HCT116 (cell line): ENCODE data around the gene SORCS2. TPM values are rescaled to one million over a fixed set of nuclear protein-coding genes. Genes with fewer than 3 reads are reported as not detected.

ENCODE experiments used
- ATAC-seq: fragments of 200-7000 bp; cut with Tn5 transposase; 2 replicates; pipeline ENCODE4 v1.9.1; 2020; ENCODE audit warnings: mild to moderate bottlenecking, moderate library complexity
- BruUV-seq: library from RNA; stranded (reverse); fragments of 400-500 nt; replicated peaks from 2 replicates; lab custom pipeline; 2021; lab: Mats Ljungman, UMichigan
- CTCF ChIA-PET: fragments of 300-600 bp; sonication (Branson Sonifier 250); formaldehyde crosslinking; loops from one replicate; lab custom pipeline; 2021; ENCODE audit warnings: antibody characterized with exemption; lab: Charles Lee
- POLR2A ChIA-PET: fragments of 300-600, 350-600 bp; sonication (Branson Sonifier 250); formaldehyde crosslinking; loops from one replicate; lab custom pipeline; 2021; ENCODE audit warnings: antibody characterized with exemption; lab: Charles Lee
- RAD21 ChIA-PET, 2 experiments: fragments of 300-600 bp; sonication (Branson Sonifier 250); formaldehyde crosslinking; loops; one replicate each; lab custom pipeline; 2023; ENCODE audit warnings: low total read pairs in 2 of 2; ENCODE audit not compliant: uncharacterized antibody in 2 of 2, unreplicated experiment in 2 of 2, low non-redundant PET in 1 of 2; lab: Charles Lee
- DNase-seq: peaks from one replicate; pipeline ENCODE4 v3.0.0-alpha.2; 2010; ENCODE audit warnings: low read depth, low spot score
- H2AFZ ChIP-seq: fragments of 200-600 bp; shearing (Covaris generic), sonication (generic); 2 replicates; pipeline ENCODE4 v1.6.1; 2017; ENCODE audit warnings: low read depth, mixed run types, mixed read lengths, antibody characterized with exemption, low read length; ENCODE audit not compliant: poor library complexity, severe bottlenecking
- H3K27ac ChIP-seq: 2 replicates; pipeline ENCODE4 v1.5.1; 2012; ENCODE audit warnings: low read depth, low read length
- H3K27me3 ChIP-seq: fragments of 200-600 bp; sonication (generic); 2 replicates; pipeline ENCODE4 v1.6.1; 2016; ENCODE audit warnings: mixed run types, low read length, mixed read lengths; ENCODE audit not compliant: insufficient read depth
- H3K36me3 ChIP-seq, 2 experiments: fragments of 200-500 bp in 1 of 2; fragments of 200-600 bp in 1 of 2; sonication (Bioruptor generic) in 1 of 2; sonication (generic) in 1 of 2; 2 replicates each; pipeline versions ENCODE4 v1.5.1 to v1.6.1; 2014 to 2016; ENCODE audit warnings: low read length in 2 of 2, inconsistent platforms in 1 of 2, mixed read lengths in 1 of 2, mixed run types in 1 of 2; ENCODE audit not compliant: insufficient read depth in 2 of 2, control insufficient read depth in 1 of 2
- H3K4me1 ChIP-seq, 2 experiments: fragments of 200-600 bp in 1 of 2; sonication (generic) in 1 of 2; 2 replicates each; pipeline versions ENCODE4 v1.5.1 to v1.6.1; 2012 to 2017; ENCODE audit warnings: low read length in 2 of 2, inconsistent platforms in 1 of 2, mild to moderate bottlenecking in 1 of 2, mixed read lengths in 1 of 2, mixed run types in 1 of 2, moderate library complexity in 1 of 2; ENCODE audit not compliant: insufficient read depth in 2 of 2, control insufficient read depth in 1 of 2
- H3K4me2 ChIP-seq: fragments of 200-600 bp; sonication (generic); 2 replicates; pipeline ENCODE4 v1.6.1; 2017; ENCODE audit warnings: mixed run types, low read length, mixed read lengths
- H3K4me3 ChIP-seq, 2 experiments: fragments of 200-600 bp in 1 of 2; sonication (generic) in 1 of 2; replicated peaks in 1 of 2; 2 replicates each; pipeline ENCODE4 v1.5.1; 2011 to 2016; ENCODE audit warnings: low read length in 2 of 2, control low read depth in 1 of 2, low read depth in 1 of 2, mild to moderate bottlenecking in 1 of 2, mixed read lengths in 1 of 2, mixed run types in 1 of 2
- H3K79me2 ChIP-seq: fragments of 200-600 bp; sonication (generic); 2 replicates; pipeline ENCODE4 v1.6.1; 2017; ENCODE audit warnings: mild to moderate bottlenecking, mixed run types, low read length, moderate library complexity, mixed read lengths; ENCODE audit not compliant: insufficient read depth
- H3K9ac ChIP-seq: fragments of 200-600 bp; sonication (generic); 2 replicates; pipeline ENCODE4 v1.6.1; 2016; ENCODE audit warnings: low read length, mixed read lengths
- H3K9me2 ChIP-seq: fragments of 200-600 bp; sonication (generic), shearing (Covaris generic); 2 replicates; pipeline ENCODE4 v1.6.1; 2017; ENCODE audit warnings: mixed run types, mild to moderate bottlenecking, moderate library complexity; ENCODE audit not compliant: insufficient read depth
- H3K9me3 ChIP-seq, 2 experiments: fragments of 200-500 bp in 1 of 2; fragments of 200-600 bp in 1 of 2; sonication (Bioruptor generic) in 1 of 2; sonication (generic) in 1 of 2; 2 replicates each; pipeline ENCODE4 v1.6.1; 2014 to 2017; ENCODE audit warnings: low read length in 2 of 2, mixed read lengths in 2 of 2, inconsistent platforms in 1 of 2, low read depth in 1 of 2, mild to moderate bottlenecking in 1 of 2, mixed run types in 1 of 2, moderate library complexity in 1 of 2; ENCODE audit not compliant: control insufficient read depth in 1 of 2, insufficient read depth in 1 of 2
- H4K20me1 ChIP-seq: fragments of 200-600 bp; sonication (generic), shearing (Covaris generic); 2 replicates; pipeline ENCODE4 v1.6.1; 2017; ENCODE audit warnings: mixed run types, mild to moderate bottlenecking, moderate library complexity; ENCODE audit not compliant: insufficient read depth
- ATF3 ChIP-seq: IDR thresholded peaks from 2 replicates; pipeline ENCODE4 v1.6.1; 2012
- CBX3 ChIP-seq: IDR thresholded peaks from 2 replicates; pipeline ENCODE4 v1.6.1; 2012; ENCODE audit warnings: low read depth
- CEBPB ChIP-seq: IDR thresholded peaks from 2 replicates; pipeline ENCODE4 v1.6.1; 2012; ENCODE audit warnings: low read depth
- EZH2phosphoT487 ChIP-seq: fragments of 200-600 bp; IDR thresholded peaks from 2 replicates; pipeline ENCODE4 v1.6.1; 2018; ENCODE audit warnings: antibody characterized with exemption, borderline replicate concordance
- FOSL1 ChIP-seq: IDR thresholded peaks from 2 replicates; pipeline ENCODE4 v1.6.1; 2012; ENCODE audit warnings: low read depth
- SIN3A ChIP-seq: IDR thresholded peaks from 2 replicates; pipeline ENCODE4 v1.6.1; 2012; ENCODE audit warnings: low read depth
- SRF ChIP-seq: IDR thresholded peaks from 2 replicates; pipeline ENCODE4 v1.6.1; 2012; ENCODE audit warnings: low read depth
- TCF7L2 ChIP-seq: IDR thresholded peaks from 2 replicates; pipeline ENCODE4 v1.7.0; 2011; ENCODE audit warnings: borderline replicate concordance, inconsistent platforms; ENCODE audit not compliant: insufficient read depth, insufficient read length; ENCODE audit errors: extremely low read depth
- ZFX ChIP-seq: fragments of 450-650 bp; IDR thresholded peaks from 2 replicates; pipeline ENCODE4 v1.6.1; 2017
- intact Hi-C: fragments of 100-400 bp; cut with micrococcal nuclease; formaldehyde crosslinking; loops from 2 replicates; pipeline ENCODE4 v1.10.0; 2022
- total RNA-seq: library from RNA; stranded (reverse); gene quantifications from one replicate; pipeline ENCODE4 v1.2.1, GENCODE V29; 2021; ENCODE audit not compliant: unreplicated experiment

The SORCS2 gene
- total RNA-seq, 1 experiment from 2014 or later, result 0.37 TPM

- no peak for TF ChIP-seq TCF7L2
- TF ChIP-seq ZFX, result no peak
- no peak for TF ChIP-seq EZH2phosphoT487
Measured at GRCh38 chr4:7657545-7658297, 465.4 kb downstream of the SORCS2 start (continued).

GRCh38 chr4:7658341-7659204 lies 466.2 kb downstream of the SORCS2 start:
- H3K4me2 ChIP-seq, result no peak overlapping the region
- TF ChIP-seq FOSL1, result no peak
- TF ChIP-seq CEBPB, result no peak
- TF ChIP-seq ATF3, result no peak
- TF ChIP-seq SRF, result no peak
- TF ChIP-seq SIN3A, result no peak
- TF ChIP-seq CBX3, result no peak
- no peaks in the 10 kb centered on the region for H3K79me2 ChIP-seq
- H3K27ac ChIP-seq, result no peak overlapping the region
- ATAC-seq (no peak), DNase-seq (no peak)
- no peaks in the 10 kb centered on the region for H3K4me1 ChIP-seq
- POLR2A ChIA-PET, result no interaction called here
- CTCF ChIA-PET, result no interaction called here
- no peaks in the 10 kb centered on the region for H4K20me1 ChIP-seq
- no peaks in the 10 kb centered on the region for H3K9me3 ChIP-seq
- no peak overlapping the region for H2AFZ ChIP-seq
- intact Hi-C loops, result no loop called here
- no peak overlapping the region for H3K4me3 ChIP-seq
- no peaks in the 10 kb centered on the region for H3K36me3 ChIP-seq
- H3K27me3 ChIP-seq, result no peaks in the 10 kb centered on the region
- RAD21 ChIA-PET, result no interaction called here
- BruUV-seq, result no TSS peak
- no peak overlapping the region for H3K9ac ChIP-seq
- H3K9me2 ChIP-seq, result no peaks in the 10 kb centered on the region
